GM12878 (cell line): ENCODE results near the gene BAZ1B. TPM values are rescaled to one million over a fixed set of nuclear protein-coding genes. Genes with fewer than 3 reads are reported as not detected.

Source experiments
- CUX1 ChIP-seq: IDR thresholded peaks from 2 replicates; pipeline ENCODE4 v1.6.1; 2012; ENCODE audit warnings: improper control_type of control experiment, low read depth, low read length; ENCODE audit not compliant: insufficient replicate concordance
- KDM1A ChIP-seq: fragments of 200-600 bp; sonication (generic); IDR thresholded peaks from 2 replicates; pipeline ENCODE4 v1.6.1; 2016; ENCODE audit warnings: borderline replicate concordance
- NR2C2 ChIP-seq: IDR thresholded peaks from 2 replicates; pipeline ENCODE4 v1.6.1; 2011; ENCODE audit warnings: borderline replicate concordance, low read depth; ENCODE audit not compliant: control insufficient read depth, insufficient read length
- RB1 ChIP-seq: fragments of 450-650 bp; formaldehyde crosslinking; IDR thresholded peaks from 2 replicates; pipeline ENCODE4 v1.6.1; 2017; ENCODE audit warnings: mild to moderate bottlenecking, borderline replicate concordance
- USF1 ChIP-seq: IDR thresholded peaks from 2 replicates; pipeline ENCODE4 v1.6.1; 2011; ENCODE audit warnings: borderline replicate concordance, low read depth, mild to moderate bottlenecking, moderate library complexity, mixed read lengths, low read length; ENCODE audit not compliant: insufficient read depth; ENCODE audit errors: extremely low read length
- ZNF207 ChIP-seq: fragments of 450-650 bp; IDR thresholded peaks from 2 replicates; pipeline ENCODE4 v1.6.1; 2014; ENCODE audit warnings: antibody characterized with exemption, mild to moderate bottlenecking, borderline replicate concordance
- polyA plus RNA-seq, 11 experiments: library from polyadenylated mRNA; depleted of rRNA in 4 of 11; unstranded in 6 of 11; stranded (reverse) in 5 of 11; fragments of >200 nt; fragmentation: Nextera tagmentation in 4 of 11; fragmentation: Illumina TruSeq in 1 of 11; extraction: Ambion mirVana in 4 of 11; extraction: Trizol in 1 of 11; gene quantifications; 1 replicate in 1 of 11; 2 replicates in 10 of 11; pipeline versions ENCODE4 v1.2.1 to v1.2.3, GENCODE V29; 2011 to 2016; ENCODE audit warnings: inconsistent platforms in 2 of 11, missing spikeins in 2 of 11, low read depth in 1 of 11
- total RNA-seq, 4 experiments: library from RNA; depleted of rRNA in 3 of 4; stranded (reverse); fragments of >200 nt in 3 of 4; fragmentation: Illumina TruSeq in 1 of 4; extraction: Trizol in 1 of 4; gene quantifications; 2 replicates each; pipeline versions ENCODE4 v1.2.1 to v1.2.3, GENCODE V29; 2013 to 2021
- TF ChIP-seq, protein P1 (sequence below): IDR thresholded peaks from 2 replicates; pipeline ENCODE4 v1.6.1; 2012; ENCODE audit warnings: low read depth, low read length, improper control_type of control experiment
- TF ChIP-seq, protein P2 (sequence below): fragments of 450-650 bp; conservative IDR thresholded peaks from 2 replicates; pipeline ENCODE4 v1.6.1; 2017; ENCODE audit warnings: mild to moderate bottlenecking, moderate library complexity
- TF ChIP-seq, protein P3 (sequence below): IDR thresholded peaks from 2 replicates; pipeline ENCODE4 v1.6.1; 2011; ENCODE audit warnings: low read depth, low read length, improper control_type of control experiment, borderline replicate concordance

The BAZ1B gene
- total and polyA plus RNA-seq, 10 of the 15 experiments (the other 5 are each of a cell fraction or from before 2014, with no cell fraction given), result 14.0 to 77.4 (median 36.2) TPM

GRCh38 chr7:73447121-73447733, 74.9 kb downstream of the BAZ1B start (continued):
- TF ChIP-seq CUX1 (no peak), RB1 (no peak), ZNF207 (no peak), NR2C2 (no peak), KDM1A (no peak), USF1 (no peak)
- TF ChIP-seq, protein P1, sequence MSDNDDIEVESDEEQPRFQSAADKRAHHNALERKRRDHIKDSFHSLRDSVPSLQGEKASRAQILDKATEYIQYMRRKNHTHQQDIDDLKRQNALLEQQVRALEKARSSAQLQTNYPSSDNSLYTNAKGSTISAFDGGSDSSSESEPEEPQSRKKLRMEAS, result no peak
- TF ChIP-seq, protein P2, sequence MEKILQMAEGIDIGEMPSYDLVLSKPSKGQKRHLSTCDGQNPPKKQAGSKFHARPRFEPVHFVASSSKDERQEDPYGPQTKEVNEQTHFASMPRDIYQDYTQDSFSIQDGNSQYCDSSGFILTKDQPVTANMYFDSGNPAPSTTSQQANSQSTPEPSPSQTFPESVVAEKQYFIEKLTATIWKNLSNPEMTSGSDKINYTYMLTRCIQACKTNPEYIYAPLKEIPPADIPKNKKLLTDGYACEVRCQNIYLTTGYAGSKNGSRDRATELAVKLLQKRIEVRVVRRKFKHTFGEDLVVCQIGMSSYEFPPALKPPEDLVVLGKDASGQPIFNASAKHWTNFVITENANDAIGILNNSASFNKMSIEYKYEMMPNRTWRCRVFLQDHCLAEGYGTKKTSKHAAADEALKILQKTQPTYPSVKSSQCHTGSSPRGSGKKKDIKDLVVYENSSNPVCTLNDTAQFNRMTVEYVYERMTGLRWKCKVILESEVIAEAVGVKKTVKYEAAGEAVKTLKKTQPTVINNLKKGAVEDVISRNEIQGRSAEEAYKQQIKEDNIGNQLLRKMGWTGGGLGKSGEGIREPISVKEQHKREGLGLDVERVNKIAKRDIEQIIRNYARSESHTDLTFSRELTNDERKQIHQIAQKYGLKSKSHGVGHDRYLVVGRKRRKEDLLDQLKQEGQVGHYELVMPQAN, result no peak
- TF ChIP-seq, protein P3, sequence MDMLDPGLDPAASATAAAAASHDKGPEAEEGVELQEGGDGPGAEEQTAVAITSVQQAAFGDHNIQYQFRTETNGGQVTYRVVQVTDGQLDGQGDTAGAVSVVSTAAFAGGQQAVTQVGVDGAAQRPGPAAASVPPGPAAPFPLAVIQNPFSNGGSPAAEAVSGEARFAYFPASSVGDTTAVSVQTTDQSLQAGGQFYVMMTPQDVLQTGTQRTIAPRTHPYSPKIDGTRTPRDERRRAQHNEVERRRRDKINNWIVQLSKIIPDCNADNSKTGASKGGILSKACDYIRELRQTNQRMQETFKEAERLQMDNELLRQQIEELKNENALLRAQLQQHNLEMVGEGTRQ, result no peak
